DMS 273 treated with DMSO at 0.1 percent for 48 hours (cell line): ENCODE data around the gene TGFB1I1.

ENCODE experiments used
- DNase-seq: peaks from one replicate; lab custom pipeline; 2025; lab: John Stamatoyannopoulos, UW

The TGFB1I1 gene

GRCh38 chr16:31452631-31453106, 19.3 kb upstream of the TGFB1I1 start:
- DNase-seq: no peak

DNA sequence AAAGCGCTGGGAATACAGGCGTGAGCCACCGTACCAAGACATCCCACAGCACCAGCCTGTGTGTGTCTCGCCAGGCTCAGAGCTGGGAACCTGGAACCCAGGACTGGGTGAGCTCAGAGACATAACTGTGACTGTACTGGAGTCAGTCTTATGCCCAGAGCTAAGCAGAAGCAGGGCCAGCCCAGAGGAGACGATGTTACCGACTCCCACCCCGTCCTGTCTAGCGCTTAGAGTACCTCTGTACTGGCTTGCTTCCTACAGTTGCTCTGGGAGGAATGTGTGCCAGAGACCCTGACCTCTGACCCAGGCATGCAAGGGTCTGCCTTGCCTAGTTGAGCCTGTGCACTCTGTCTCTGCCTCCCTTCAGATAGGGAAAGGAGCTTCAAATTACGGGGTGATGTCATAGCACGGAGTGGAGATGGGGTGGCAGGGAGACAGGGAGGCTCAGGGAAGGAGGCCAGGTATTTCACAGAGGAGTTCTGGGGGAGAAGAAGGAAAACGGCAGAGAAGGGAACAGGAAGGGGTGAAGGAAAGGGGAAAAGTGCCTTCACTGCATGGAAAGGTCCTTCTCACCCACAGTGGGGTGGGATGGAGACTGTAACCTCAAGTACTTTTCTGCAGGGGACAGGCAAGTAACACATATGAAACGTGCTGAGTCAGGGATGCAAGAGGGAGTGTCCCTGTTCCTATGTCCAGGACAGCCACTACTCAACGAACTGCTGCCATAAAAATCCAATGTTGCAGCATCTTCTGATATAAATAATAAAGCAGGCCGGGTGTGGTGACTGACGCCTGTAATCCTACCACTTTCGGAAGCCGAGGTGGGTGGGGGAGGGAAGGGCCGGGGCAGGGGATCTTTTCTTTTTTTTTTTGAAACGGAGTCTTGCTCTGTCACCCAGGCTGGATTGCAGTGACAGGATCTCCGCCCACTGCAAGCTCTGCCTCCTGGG, 18.4 kb upstream of the TGFB1I1 start:
- no peak for DNase-seq

GRCh38 chr16:31455601-31456314, 16.2 kb upstream of the TGFB1I1 start:
- DNase-seq: peak; percentile 12

GRCh38 chr16:31456988-31457360, 15.0 kb upstream of the TGFB1I1 start:
- no peak for DNase-seq

DNA sequence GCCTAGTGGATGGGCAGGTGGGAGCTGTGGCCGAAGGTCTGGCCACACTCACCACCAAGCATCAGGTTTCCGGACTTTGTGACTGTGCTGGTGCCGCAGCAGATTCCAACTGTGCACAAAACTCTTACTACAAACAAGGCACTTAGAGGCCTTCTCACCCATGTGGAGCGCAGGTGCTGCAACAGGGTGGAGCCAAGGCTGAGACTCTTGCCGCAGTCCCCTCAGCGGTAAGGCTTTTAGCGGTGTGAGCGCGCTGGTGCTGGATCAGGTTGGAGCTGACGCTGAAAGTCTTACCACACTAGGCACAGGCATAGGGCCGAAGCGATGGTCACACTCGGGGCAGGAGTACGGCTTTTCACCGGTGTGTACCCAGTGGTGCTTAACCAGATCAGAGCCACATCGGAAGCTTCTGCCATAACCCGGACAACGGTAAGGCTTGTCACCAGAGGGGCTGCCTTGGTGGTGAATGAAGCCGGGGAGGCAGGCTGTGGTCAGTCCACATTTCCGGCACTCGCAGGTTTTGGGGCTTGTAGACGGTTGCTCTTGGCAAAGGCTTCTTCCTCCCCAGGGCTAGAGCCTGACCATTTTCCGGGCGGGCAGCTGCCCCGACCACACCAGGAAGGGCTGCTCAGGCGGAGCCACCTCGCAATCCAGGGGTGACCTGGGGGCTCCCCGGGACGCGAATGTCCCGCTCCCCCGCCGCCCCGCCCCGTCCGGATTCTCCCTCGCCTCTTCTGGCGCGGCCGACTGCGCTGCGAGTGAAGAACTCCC, 13.7 kb upstream of the TGFB1I1 start:
- no peak for DNase-seq

DNA sequence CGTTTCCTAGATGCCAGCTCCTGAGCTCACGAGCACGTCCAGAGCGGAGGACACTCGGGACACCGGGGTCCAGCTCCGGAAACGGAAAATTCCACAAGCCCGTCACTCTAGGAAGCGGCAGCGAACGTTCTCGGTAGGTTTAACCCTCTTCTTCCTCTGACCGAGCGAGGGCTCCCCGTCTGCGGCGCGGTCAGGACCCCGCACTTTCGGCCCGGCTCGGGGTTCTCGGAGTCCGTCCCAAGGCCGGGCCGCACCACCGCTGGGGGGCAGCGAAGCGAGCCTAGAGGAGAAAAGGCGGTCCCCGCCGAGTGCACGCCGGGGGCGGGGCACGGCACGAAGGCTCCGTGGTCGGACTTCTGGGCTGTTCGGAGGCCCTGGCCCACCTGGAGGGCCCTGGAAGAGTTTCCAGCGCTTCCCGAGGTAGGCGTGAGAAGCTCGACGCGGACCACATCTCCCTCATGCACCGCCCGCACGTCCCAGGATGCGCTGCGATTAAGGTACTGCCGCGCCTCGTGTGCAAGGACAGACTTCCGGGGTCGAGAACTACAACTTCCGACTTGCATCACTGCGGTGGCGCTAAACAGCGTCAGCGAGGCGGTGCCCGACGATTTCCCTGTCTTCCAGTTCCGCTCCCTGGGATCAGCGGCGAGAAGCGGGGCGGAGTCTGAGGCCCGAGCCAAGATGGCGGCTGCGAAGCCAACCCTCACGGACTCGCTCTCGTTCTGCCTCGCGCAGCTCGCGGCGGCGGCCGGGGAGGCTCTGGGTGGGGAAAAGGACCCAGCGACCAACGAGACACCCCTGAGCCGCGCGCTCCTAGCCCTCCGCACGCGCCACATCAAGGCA, 12.9 kb upstream of the TGFB1I1 start, which contains the start of gene ARMC5:
Gene ARMC5, plus strand, starts transcription at position 658 of the 843 bp plus-strand sequence. Its CDS starts 24 bp downstream, at position 682.
- DNase-seq: peak; percentile 88

DNA sequence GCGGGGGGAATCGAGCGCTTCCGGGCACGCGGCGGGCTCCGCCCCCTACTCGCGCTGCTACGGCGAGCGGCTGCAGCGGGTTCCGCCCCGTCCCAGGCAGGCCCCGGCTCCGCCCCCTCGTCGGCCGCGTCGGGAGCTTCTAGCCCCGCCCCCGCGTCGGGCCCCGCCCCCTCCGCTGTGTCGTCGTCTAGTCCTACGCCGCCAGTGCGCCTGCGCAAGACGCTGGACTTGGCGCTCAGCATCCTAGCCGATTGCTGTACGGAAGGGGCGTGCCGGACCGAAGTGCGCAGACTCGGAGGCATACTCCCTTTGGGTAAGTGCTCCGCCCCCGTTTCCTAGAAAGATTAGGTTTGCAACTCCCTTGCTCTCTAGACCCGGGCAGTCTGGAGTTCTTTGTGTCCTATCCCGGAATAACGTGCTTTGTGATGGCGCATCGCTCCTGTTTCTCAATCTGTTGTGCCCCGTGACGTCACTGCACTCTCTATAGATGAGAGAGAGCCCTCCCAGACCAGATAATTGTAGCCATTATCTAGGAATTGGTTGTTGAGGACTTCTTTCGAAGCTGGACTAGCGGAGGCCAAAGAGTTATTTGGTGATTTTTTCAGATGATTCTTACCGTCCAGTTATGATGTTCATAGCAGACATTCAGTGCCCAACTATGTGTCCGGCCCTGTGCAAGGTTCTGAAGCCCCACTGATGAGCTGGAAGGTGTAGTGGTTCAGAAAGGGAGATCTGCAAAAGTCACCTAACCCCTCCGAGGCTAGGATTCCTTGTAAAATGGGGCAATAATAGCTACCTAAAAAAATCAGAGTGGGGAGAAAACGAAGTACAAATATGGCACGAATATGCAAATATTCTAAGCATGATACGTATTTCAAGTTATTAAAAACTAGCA, 12.0 kb upstream of the TGFB1I1 start:
- DNase-seq: peak; percentile 97

- DNase-seq: no peak
These were observed 11.4 kb upstream of the TGFB1I1 start for GRCh38 chr16:31460582-31461002.

DNA sequence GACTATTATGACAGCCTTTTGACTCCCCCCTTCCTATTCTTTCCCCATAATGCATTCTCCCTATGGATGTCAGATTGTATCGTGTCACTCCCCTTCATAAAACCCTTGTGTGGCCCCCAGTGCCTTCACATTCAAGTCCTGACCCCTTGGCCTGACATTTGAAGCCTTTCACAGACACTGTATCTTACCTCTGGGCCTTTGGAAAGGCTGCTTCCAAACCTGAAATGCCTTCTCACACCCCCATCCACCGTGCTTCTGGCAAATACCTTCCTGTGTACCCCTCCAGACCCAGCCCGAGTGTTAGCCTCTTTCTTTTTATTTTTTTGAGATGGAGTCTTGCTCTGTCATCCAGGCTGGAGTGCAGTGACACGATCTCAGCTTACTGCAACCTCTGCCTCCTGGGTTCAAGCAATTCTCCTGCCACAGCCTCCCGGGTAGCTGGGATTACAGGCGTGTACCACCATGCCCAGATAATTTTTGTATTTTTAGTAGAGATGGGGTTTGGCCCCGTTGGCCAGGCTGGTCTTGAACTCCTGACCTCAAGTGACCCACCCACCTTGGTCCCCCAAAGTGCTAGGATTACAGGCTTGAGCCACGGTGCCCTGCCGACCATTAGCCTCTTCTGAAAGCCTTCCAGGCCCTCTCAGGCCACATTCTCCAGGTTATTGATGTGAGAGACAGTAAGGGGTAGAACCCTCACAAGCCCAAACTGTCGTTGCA, 10.6 kb upstream of the TGFB1I1 start:
- no peak for DNase-seq

GRCh38 chr16:31461921-31462804, 9.8 kb upstream of the TGFB1I1 start:
- DNase-seq: no peak

DNA sequence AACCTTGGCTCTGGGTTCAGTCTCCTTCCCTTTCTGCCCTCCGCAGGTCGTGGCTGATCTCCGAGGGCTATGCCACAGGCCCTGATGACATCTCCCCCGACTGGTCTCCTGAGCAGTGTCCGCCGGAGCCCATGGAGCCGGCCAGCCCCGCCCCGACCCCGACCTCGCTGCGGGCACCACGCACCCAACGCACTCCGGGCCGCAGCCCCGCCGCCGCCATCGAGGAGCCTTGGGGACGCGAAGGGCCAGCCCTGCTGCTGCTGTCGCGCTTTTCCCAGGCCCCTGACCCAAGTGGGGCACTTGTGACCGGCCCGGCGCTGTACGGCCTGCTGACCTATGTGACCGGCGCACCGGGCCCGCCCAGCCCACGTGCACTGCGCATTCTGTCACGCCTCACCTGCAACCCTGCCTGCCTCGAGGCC, 7.6 kb upstream of the TGFB1I1 start:
- DNase-seq: no peak

- no peak for DNase-seq
These were observed 7.1 kb upstream of the TGFB1I1 start for GRCh38 chr16:31464781-31465260.

GRCh38 chr16:31465788-31466370, 6.1 kb upstream of the TGFB1I1 start:
- DNase-seq: no peak

DNA sequence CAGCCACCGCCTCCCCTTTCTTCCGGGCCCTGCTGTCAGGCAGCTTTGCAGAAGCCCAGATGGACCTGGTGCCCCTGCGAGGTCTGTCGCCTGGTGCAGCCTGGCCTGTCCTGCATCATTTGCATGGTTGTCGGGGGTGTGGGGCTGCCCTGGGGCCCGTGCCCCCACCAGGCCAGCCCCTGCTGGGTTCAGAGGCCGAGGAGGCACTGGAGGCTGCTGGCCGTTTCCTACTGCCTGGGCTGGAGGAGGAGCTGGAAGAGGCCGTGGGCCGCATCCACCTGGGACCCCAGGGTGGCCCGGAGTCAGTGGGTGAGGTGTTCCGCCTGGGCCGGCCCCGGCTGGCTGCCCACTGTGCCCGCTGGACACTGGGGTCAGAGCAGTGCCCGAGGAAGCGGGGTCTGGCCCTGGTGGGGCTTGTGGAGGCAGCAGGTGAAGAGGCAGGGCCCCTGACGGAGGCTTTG, 5.5 kb upstream of the TGFB1I1 start:
- no peak for DNase-seq

DNA sequence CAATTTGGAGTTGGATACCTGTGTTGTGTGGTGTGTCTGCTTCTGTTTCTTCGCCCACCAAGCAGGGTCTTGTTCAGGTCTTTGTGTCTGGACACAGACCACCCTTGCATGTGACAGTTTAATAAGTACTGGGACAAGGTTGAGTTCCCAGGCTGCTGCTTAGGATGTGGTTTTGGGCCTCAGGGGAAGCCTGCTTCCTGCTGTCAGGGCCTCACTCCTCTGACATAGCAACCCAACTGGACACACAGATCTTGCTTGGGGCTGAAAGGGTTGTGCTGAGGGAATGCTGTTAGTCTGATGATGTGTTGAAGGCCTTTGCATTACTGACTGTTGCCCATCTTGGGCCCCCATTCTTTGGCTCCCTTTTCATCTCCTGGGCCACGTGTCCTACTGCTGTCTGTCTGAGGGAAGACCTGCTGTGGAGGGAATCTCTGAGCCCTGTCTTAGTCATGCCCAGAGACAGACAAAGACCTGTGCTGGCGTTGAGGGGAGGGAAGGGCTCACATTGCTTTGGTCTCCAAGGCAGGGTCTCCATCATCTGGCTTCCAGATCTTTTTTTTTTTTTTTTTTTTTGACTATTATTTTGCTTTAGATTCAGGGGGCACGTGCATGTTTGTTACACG, 4.7 kb upstream of the TGFB1I1 start:
- DNase-seq: no peak

- no peak for DNase-seq
These were observed 4.1 kb upstream of the TGFB1I1 start for GRCh38 chr16:31467858-31468257.

- no peak for DNase-seq
These were observed 1.3 kb upstream of the TGFB1I1 start for GRCh38 chr16:31470615-31471014.
